Measurements from ENCODE around the gene CIP2A. TPM values are rescaled to one million over a fixed set of nuclear protein-coding genes. Genes with fewer than 3 reads are reported as not detected.

Gene CIP2A
- polyA plus RNA-seq, 2 donors = 2.4 to 2.6 TPM

DNA sequence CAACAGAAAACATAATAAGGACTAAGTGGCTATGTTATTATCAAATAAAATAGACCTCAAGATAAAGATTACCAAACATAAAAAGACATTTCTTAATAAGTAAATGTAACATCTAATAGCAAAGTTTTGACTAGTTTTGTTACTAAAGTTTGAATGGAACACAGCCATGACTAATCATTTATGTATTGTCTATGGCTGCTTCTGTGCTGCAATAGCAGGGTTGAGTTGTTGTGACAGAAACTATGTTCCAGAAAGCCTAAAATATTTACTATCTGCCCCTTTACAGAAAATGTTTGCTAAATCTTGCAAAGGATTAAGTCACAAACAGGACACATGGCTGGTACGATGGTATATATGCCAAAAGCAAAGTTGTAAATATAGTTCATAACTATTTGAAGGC lies 40.9 kb downstream of the CIP2A start:
- 74 to 83% methylated on average over 1 of the region's 1 CpG for WGBS, 2 donors

DNA sequence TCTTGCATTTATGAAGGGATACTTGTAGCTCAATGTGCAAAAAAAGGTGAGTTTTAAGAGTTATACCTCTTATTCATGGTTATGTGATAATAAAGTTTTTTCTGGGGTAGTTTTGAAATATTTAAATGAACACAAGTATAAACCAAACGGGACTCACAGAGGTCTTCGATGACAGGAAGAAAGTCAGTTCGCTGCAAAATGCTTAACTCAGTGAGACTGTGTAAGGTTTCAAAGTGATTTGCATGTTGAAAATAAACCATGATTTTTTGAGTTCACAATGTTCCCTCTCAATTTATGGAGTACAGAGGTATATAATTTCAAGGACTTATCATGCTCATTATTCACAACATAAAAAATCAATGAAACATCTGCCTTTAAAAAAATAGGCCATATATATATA lies 42.5 kb downstream of the CIP2A start:
- no peak overlapping the region for H3K27ac ChIP-seq (ENCODE audit: low read depth in 2 of 2, low read length in 1 of 2)
- no peak overlapping the region for H3K4me3 ChIP-seq (ENCODE audit: low read depth in 1 of 2, low read length in 2 of 2)
- no peaks in the 10 kb centered on the region for H3K4me1 ChIP-seq (ENCODE audit: control insufficient read depth in 2 of 2, insufficient read depth in 2 of 2, low read length in 1 of 2)
- no peaks in the 10 kb centered on the region for H3K27me3 ChIP-seq (ENCODE audit: control insufficient read depth in 1 of 2, insufficient read depth in 2 of 2, low read length in 2 of 2)
- 76 to 86% methylated on average over 3 of the region's 3 CpGs for WGBS, 2 donors
- no peaks in the 10 kb centered on the region for H3K9me3 ChIP-seq (ENCODE audit: control insufficient read depth in 2 of 2, insufficient read depth in 1 of 2, low read depth in 1 of 2, low read length in 1 of 2)
- peaks cover 0 to 3% of the 10 kb centered on the region in 2 donors for H3K36me3 ChIP-seq (ENCODE audit: control insufficient read depth in 2 of 2, insufficient read depth in 2 of 2, low read length in 1 of 2)

More for the DNA sequence above, 40.9 kb downstream of the CIP2A start:
- Histone ChIP-seq H3K36me3 (ENCODE audit: control insufficient read depth in 2 of 2, insufficient read depth in 2 of 2, low read length in 1 of 2) (peaks cover 0 to 3% of the 10 kb centered on the region in 2 donors), H3K9me3 (ENCODE audit: control insufficient read depth in 2 of 2, insufficient read depth in 1 of 2, low read depth in 1 of 2, low read length in 1 of 2) (no peaks in the 10 kb centered on the region), H3K27ac (ENCODE audit: low read depth in 2 of 2, low read length in 1 of 2) (no peak overlapping the region), H3K27me3 (ENCODE audit: control insufficient read depth in 1 of 2, insufficient read depth in 2 of 2, low read length in 2 of 2) (no peaks in the 10 kb centered on the region), H3K4me1 (ENCODE audit: control insufficient read depth in 2 of 2, insufficient read depth in 2 of 2, low read length in 1 of 2) (no peaks in the 10 kb centered on the region), H3K4me3 (ENCODE audit: low read depth in 1 of 2, low read length in 2 of 2) (no peak overlapping the region)

DNA sequence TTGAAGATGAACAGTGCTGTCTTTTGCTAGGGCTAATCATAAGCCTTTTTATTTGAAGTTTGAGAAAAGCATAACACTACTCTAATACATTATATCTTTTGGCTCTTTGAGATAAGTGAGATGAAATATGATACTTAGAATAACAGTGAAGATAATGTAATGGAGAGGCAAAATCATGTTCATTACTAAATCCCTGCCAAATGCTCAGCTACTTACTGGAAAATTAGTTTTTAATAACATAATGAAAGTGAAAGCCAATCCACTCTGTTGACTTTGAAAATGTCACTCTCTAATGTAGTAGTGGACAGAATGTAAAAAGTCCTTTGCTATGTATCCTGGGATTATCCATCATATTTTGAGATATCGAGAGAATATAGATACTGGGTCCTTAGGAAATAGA lies 43.0 kb downstream of the CIP2A start:
- H3K9me3 ChIP-seq (ENCODE audit: control insufficient read depth in 2 of 2, insufficient read depth in 1 of 2, low read depth in 1 of 2, low read length in 1 of 2) = no peaks in the 10 kb centered on the region
- H3K36me3 ChIP-seq (ENCODE audit: control insufficient read depth in 2 of 2, insufficient read depth in 2 of 2, low read length in 1 of 2) = peaks cover 0 to 3% of the 10 kb centered on the region in 2 donors
- no peak overlapping the region for H3K4me3 ChIP-seq (ENCODE audit: low read depth in 1 of 2, low read length in 2 of 2)
- H3K27ac ChIP-seq (ENCODE audit: low read depth in 2 of 2, low read length in 1 of 2) = no peak overlapping the region
- no peaks in the 10 kb centered on the region for H3K4me1 ChIP-seq (ENCODE audit: control insufficient read depth in 2 of 2, insufficient read depth in 2 of 2, low read length in 1 of 2)
- no peaks in the 10 kb centered on the region for H3K27me3 ChIP-seq (ENCODE audit: control insufficient read depth in 1 of 2, insufficient read depth in 2 of 2, low read length in 2 of 2)
- WGBS, 2 donors = 81 to 85% methylated on average over 1 of the region's 1 CpG

DNA sequence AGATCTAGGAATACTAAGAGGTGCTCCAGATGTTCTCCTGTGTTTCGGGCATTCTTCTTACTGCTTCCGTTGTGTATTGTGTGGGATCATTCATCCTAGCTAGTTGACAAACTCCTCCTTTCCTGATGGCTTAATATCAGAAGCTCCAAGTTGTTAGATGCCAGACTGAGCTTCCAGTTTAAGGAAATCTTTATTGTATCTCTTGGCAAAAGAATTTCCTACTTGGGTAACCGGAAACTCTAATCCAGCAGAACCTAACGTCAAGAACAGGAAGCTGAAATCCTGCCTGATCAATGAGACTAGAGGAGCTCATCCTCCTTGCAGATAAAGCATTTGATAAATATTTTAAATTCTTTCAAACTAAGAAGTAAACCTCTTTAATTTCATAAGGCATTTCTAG lies 51.2 kb downstream of the CIP2A start:
- Histone ChIP-seq H3K4me3 (ENCODE audit: low read depth in 1 of 2, low read length in 2 of 2) (no peak overlapping the region), H3K36me3 (ENCODE audit: control insufficient read depth in 2 of 2, insufficient read depth in 2 of 2, low read length in 1 of 2) (no peaks in the 10 kb centered on the region), H3K27me3 (ENCODE audit: control insufficient read depth in 1 of 2, insufficient read depth in 2 of 2, low read length in 2 of 2) (no peaks in the 10 kb centered on the region), H3K4me1 (ENCODE audit: control insufficient read depth in 2 of 2, insufficient read depth in 2 of 2, low read length in 1 of 2) (no peaks in the 10 kb centered on the region), H3K27ac (ENCODE audit: low read depth in 2 of 2, low read length in 1 of 2) (no peak overlapping the region), H3K9me3 (ENCODE audit: control insufficient read depth in 2 of 2, insufficient read depth in 1 of 2, low read depth in 1 of 2, low read length in 1 of 2) (no peaks in the 10 kb centered on the region)
- WGBS, 2 donors = 64 to 71% methylated on average over 4 of the region's 4 CpGs

DNA sequence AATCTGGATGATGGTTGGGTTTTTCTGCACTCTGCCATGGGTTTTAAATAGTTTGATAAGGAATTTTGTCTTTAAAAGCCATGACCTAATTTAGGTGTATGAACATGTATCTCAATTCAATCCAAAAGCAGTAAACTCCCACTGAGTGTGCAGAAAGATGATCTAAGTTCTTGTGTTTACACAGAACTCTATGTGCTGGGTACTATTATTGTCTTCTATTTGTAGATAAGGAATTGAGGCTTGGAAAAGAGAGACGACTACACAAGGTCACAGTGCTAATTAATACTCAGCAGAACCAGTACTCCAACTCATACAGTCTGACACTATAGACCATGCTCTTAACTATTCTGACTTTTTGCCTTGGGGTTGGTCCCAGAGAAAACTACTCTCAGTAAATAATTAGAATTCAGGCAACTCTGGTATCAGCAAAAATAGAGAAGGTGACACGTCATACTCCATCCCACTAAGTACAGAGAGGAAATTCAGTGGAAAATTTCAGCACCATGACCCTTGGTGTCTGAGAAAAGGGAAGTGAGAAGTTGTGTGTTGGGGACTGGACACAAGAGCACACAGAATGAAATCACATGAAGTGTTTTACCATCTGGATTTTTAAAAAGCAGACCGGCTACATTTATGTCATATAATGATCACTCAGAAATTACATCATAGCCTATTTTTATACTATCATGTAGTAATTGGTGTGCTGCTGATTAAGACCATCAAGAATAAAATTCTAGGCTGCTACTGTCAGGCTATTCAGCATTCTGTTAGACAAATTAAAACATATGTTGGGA lies 60.6 kb downstream of the CIP2A start:
- no peaks in the 10 kb centered on the region for H3K4me1 ChIP-seq (ENCODE audit: control insufficient read depth in 2 of 2, insufficient read depth in 2 of 2, low read length in 1 of 2)
- no peak overlapping the region for H3K27ac ChIP-seq (ENCODE audit: low read depth in 2 of 2, low read length in 1 of 2)
- no peaks in the 10 kb centered on the region for H3K9me3 ChIP-seq (ENCODE audit: control insufficient read depth in 2 of 2, insufficient read depth in 1 of 2, low read depth in 1 of 2, low read length in 1 of 2)
- no peaks in the 10 kb centered on the region for H3K36me3 ChIP-seq (ENCODE audit: control insufficient read depth in 2 of 2, insufficient read depth in 2 of 2, low read length in 1 of 2)
- H3K27me3 ChIP-seq (ENCODE audit: control insufficient read depth in 1 of 2, insufficient read depth in 2 of 2, low read length in 2 of 2) = no peaks in the 10 kb centered on the region
- WGBS, 2 donors = 53 to 63% methylated on average over 3 of the region's 3 CpGs
- H3K4me3 ChIP-seq (ENCODE audit: low read depth in 1 of 2, low read length in 2 of 2) = no peak overlapping the region

DNA sequence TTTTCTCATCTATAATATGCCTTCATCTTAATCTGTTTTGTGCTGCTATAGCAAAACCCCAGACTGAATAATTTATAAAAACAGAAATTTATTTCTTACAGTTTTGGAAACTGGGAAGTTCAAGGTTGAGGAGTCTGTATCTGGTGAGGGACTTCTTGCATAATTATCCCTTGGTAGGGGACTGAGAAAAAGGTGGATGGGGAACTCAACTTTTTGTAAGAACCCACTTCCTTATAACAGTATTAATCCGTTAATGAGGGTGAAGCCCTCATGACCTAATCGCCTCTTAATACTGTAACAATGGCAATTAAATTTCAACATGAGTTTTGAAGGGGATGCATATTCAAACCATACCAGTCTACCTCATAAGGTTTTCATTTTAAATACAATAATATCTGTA lies 61.4 kb downstream of the CIP2A start:
- Histone ChIP-seq H3K9me3 (ENCODE audit: control insufficient read depth in 2 of 2, insufficient read depth in 1 of 2, low read depth in 1 of 2, low read length in 1 of 2) (no peaks in the 10 kb centered on the region), H3K27ac (ENCODE audit: low read depth in 2 of 2, low read length in 1 of 2) (no peak overlapping the region), H3K4me3 (ENCODE audit: low read depth in 1 of 2, low read length in 2 of 2) (no peak overlapping the region), H3K36me3 (ENCODE audit: control insufficient read depth in 2 of 2, insufficient read depth in 2 of 2, low read length in 1 of 2) (no peaks in the 10 kb centered on the region), H3K4me1 (ENCODE audit: control insufficient read depth in 2 of 2, insufficient read depth in 2 of 2, low read length in 1 of 2) (no peaks in the 10 kb centered on the region), H3K27me3 (ENCODE audit: control insufficient read depth in 1 of 2, insufficient read depth in 2 of 2, low read length in 2 of 2) (no peaks in the 10 kb centered on the region)
- 84 to 89% methylated on average over 2 of the region's 2 CpGs for WGBS, 2 donors

DNA sequence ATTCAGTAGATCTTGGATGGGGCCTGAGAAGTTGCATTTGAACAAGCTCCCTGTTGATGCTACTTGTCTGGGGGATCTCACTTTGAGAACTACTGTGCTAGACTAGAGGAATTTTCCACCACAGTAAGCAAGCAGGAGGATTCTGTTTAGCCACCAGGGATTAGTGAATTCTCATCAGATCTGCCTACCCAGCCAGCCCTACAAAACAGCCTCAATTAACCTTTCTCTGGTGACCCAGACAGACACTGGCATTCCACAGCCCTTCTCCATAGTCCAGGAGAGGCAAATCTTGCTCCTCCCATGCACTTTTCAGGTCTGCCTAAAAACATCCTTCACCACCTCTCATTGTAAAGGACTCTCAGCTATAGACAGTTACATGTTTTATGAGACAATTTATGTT lies 62.1 kb downstream of the CIP2A start:
- Histone ChIP-seq H3K27ac (ENCODE audit: low read depth in 2 of 2, low read length in 1 of 2) (no peak overlapping the region), H3K36me3 (ENCODE audit: control insufficient read depth in 2 of 2, insufficient read depth in 2 of 2, low read length in 1 of 2) (no peaks in the 10 kb centered on the region), H3K27me3 (ENCODE audit: control insufficient read depth in 1 of 2, insufficient read depth in 2 of 2, low read length in 2 of 2) (no peaks in the 10 kb centered on the region), H3K9me3 (ENCODE audit: control insufficient read depth in 2 of 2, insufficient read depth in 1 of 2, low read depth in 1 of 2, low read length in 1 of 2) (no peaks in the 10 kb centered on the region), H3K4me1 (ENCODE audit: control insufficient read depth in 2 of 2, insufficient read depth in 2 of 2, low read length in 1 of 2) (no peaks in the 10 kb centered on the region), H3K4me3 (ENCODE audit: low read depth in 1 of 2, low read length in 2 of 2) (no peak overlapping the region)

DNA sequence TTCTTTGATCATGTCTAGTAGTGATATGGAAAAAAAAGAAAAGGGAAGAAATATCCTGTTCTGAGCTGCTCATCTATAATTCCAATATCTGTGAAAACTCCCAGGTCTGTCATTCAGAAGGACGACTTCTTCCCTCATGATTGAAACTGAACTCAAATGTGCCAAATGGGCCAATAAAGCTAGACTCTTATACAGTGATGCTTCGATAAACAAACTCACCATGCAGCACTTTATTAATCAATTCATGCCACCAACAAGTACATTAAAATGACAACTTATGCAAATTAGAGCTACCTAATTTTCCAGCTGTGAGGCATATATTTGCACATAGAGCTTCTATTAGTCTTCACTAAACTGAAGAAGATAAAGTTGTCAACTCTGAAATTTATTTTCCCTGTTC lies 63.3 kb downstream of the CIP2A start:
- H3K27me3 ChIP-seq (ENCODE audit: control insufficient read depth in 1 of 2, insufficient read depth in 2 of 2, low read length in 2 of 2) = no peaks in the 10 kb centered on the region
- H3K4me1 ChIP-seq (ENCODE audit: control insufficient read depth in 2 of 2, insufficient read depth in 2 of 2, low read length in 1 of 2) = no peaks in the 10 kb centered on the region
- H3K27ac ChIP-seq (ENCODE audit: low read depth in 2 of 2, low read length in 1 of 2) = no peak overlapping the region
- H3K4me3 ChIP-seq (ENCODE audit: low read depth in 1 of 2, low read length in 2 of 2) = no peak overlapping the region
- no peaks in the 10 kb centered on the region for H3K9me3 ChIP-seq (ENCODE audit: control insufficient read depth in 2 of 2, insufficient read depth in 1 of 2, low read depth in 1 of 2, low read length in 1 of 2)
- 87 to 90% methylated on average over 2 of the region's 2 CpGs for WGBS, 2 donors
- H3K36me3 ChIP-seq (ENCODE audit: control insufficient read depth in 2 of 2, insufficient read depth in 2 of 2, low read length in 1 of 2) = no peaks in the 10 kb centered on the region

DNA sequence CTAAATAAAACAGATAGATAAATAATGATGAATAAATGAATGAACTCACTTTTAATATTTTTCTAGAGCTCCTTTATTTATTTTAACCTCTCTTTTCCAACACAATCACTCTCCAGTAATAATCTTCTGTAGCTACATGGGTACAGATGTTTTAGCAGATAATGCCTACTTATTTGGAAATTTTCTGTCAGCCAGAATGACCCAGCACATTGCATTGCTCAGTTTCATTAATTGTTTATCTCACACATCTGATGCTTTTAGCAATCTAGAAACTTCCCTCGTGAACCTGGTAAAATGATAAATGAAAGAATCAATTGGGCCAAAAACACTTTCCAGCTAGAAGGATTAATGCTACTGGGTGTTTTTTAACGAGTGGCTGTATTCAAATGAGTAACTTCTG lies 64.0 kb downstream of the CIP2A start:
- Histone ChIP-seq H3K36me3 (ENCODE audit: control insufficient read depth in 2 of 2, insufficient read depth in 2 of 2, low read length in 1 of 2) (no peaks in the 10 kb centered on the region), H3K9me3 (ENCODE audit: control insufficient read depth in 2 of 2, insufficient read depth in 1 of 2, low read depth in 1 of 2, low read length in 1 of 2) (no peaks in the 10 kb centered on the region), H3K27me3 (ENCODE audit: control insufficient read depth in 1 of 2, insufficient read depth in 2 of 2, low read length in 2 of 2) (no peaks in the 10 kb centered on the region), H3K4me1 (ENCODE audit: control insufficient read depth in 2 of 2, insufficient read depth in 2 of 2, low read length in 1 of 2) (no peaks in the 10 kb centered on the region), H3K27ac (ENCODE audit: low read depth in 2 of 2, low read length in 1 of 2) (no peak overlapping the region), H3K4me3 (ENCODE audit: low read depth in 1 of 2, low read length in 2 of 2) (no peak overlapping the region)
- WGBS, 2 donors = 64 to 73% methylated on average over 2 of the region's 2 CpGs

DNA sequence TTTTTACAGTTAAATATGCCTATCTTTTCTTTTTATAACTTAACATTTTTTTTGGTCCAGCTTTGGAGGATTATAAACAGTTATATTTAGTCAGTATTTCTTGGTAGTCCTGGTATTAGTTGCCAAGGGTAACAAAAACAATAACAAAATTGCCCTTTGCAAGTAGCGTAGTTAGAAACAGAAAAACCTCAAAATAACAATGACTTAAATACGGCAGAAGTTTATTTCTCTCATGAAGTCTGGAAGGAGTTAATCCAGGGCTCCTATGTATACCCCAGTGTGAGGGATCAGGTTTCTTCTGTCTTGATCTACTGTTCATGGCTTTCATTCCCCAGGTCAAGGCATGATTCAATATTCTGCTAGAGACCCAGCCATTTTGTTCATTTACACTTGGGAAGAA lies 64.7 kb downstream of the CIP2A start:
- Histone ChIP-seq H3K27me3 (ENCODE audit: control insufficient read depth in 1 of 2, insufficient read depth in 2 of 2, low read length in 2 of 2) (no peaks in the 10 kb centered on the region), H3K4me1 (ENCODE audit: control insufficient read depth in 2 of 2, insufficient read depth in 2 of 2, low read length in 1 of 2) (no peaks in the 10 kb centered on the region), H3K4me3 (ENCODE audit: low read depth in 1 of 2, low read length in 2 of 2) (no peak overlapping the region), H3K27ac (ENCODE audit: low read depth in 2 of 2, low read length in 1 of 2) (no peak overlapping the region), H3K9me3 (ENCODE audit: control insufficient read depth in 2 of 2, insufficient read depth in 1 of 2, low read depth in 1 of 2, low read length in 1 of 2) (no peaks in the 10 kb centered on the region), H3K36me3 (ENCODE audit: control insufficient read depth in 2 of 2, insufficient read depth in 2 of 2, low read length in 1 of 2) (no peaks in the 10 kb centered on the region)
- WGBS, 2 donors = 7 to 30% methylated on average over 2 of the region's 2 CpGs
